HepG2 (cell line): ENCODE results near the gene GPBAR1. TPM values are rescaled to one million over a fixed set of nuclear protein-coding genes. Genes with fewer than 3 reads are reported as not detected.

ENCODE experiments used
- ATF7-NPFF ChIP-seq: sonication (generic); formaldehyde crosslinking; IDR thresholded peaks from 2 replicates; pipeline ENCODE4 v1.8.1; 2023; ENCODE audit warnings: mild to moderate bottlenecking, low read depth, missing genetic modification reagents, moderate library complexity
- HES4 ChIP-seq: sonication (generic); formaldehyde crosslinking; IDR thresholded peaks from 2 replicates; pipeline ENCODE4 v1.9.0; 2021; ENCODE audit warnings: mild to moderate bottlenecking, missing genetic modification reagents, borderline replicate concordance
- HIVEP1 ChIP-seq: sonication (generic); formaldehyde crosslinking; IDR thresholded peaks from 2 replicates; pipeline ENCODE4 v1.4.0; 2020; ENCODE audit warnings: mild to moderate bottlenecking, missing genetic modification reagents
- JDP2 ChIP-seq: sonication (generic); formaldehyde crosslinking; IDR thresholded peaks from 2 replicates; pipeline ENCODE4 v1.8.1; 2022; ENCODE audit warnings: missing genetic modification reagents, borderline replicate concordance
- MBNL3 ChIP-seq: fragments of 250-450 bp; sonication (Bioruptor Pico); conservative IDR thresholded peaks from 2 replicates; pipeline ENCODE4 v1.8.0; 2022; ENCODE audit warnings: mild to moderate bottlenecking, inconsistent platforms
- NCOA1 ChIP-seq: sonication (generic); formaldehyde crosslinking; IDR thresholded peaks from 2 replicates; pipeline ENCODE4 v1.9.0; 2021; ENCODE audit warnings: missing genetic modification reagents
- PCBP1 ChIP-seq: fragments of 200-400 bp; formaldehyde crosslinking; IDR thresholded peaks from 2 replicates; pipeline ENCODE4 v1.6.1; 2017; ENCODE audit warnings: mild to moderate bottlenecking, low read depth, low read length, borderline replicate concordance
- PPARG ChIP-seq: conservative IDR thresholded peaks from 2 replicates; pipeline ENCODE4 v1.6.1; 2016; ENCODE audit warnings: missing biosample characterization, missing genetic modification reagents
- RAD51 ChIP-seq: fragments of 450-650 bp; IDR thresholded peaks from 2 replicates; pipeline ENCODE4 v1.6.1; 2016; ENCODE audit warnings: borderline replicate concordance
- RARG ChIP-seq: sonication (generic); formaldehyde crosslinking; IDR thresholded peaks from 2 replicates; pipeline ENCODE4 v1.4.0; 2020; ENCODE audit warnings: low read depth, mild to moderate bottlenecking, missing genetic modification reagents
- RBAK ChIP-seq: sonication (generic); formaldehyde crosslinking; IDR thresholded peaks from 2 replicates; pipeline ENCODE4 v1.5.1; 2020; ENCODE audit warnings: mild to moderate bottlenecking, missing genetic modification reagents
- SP4 ChIP-seq: sonication (generic); formaldehyde crosslinking; IDR thresholded peaks from 2 replicates; pipeline ENCODE4 v1.8.1; 2023; ENCODE audit warnings: mild to moderate bottlenecking, missing genetic modification reagents
- SUZ12 ChIP-seq: fragments of 150-350 bp; IDR thresholded peaks from 2 replicates; pipeline ENCODE4 v1.6.1; 2014; ENCODE audit warnings: low read depth, low read length
- ZNF207 ChIP-seq: fragments of 450-650 bp; IDR thresholded peaks from 2 replicates; pipeline ENCODE4 v1.6.1; 2016; ENCODE audit warnings: antibody characterized with exemption, borderline replicate concordance
- ZNF3 ChIP-seq: IDR thresholded peaks from 2 replicates; pipeline ENCODE4 v1.7.0; 2017; ENCODE audit warnings: inconsistent platforms
- ZNF83 ChIP-seq: sonication (generic); formaldehyde crosslinking; IDR thresholded peaks from 2 replicates; pipeline ENCODE4 v1.4.0; 2020; ENCODE audit warnings: missing genetic modification reagents, mild to moderate bottlenecking, borderline replicate concordance
- ZNF879 ChIP-seq: sonication (generic); formaldehyde crosslinking; IDR thresholded peaks from 2 replicates; pipeline ENCODE4 v1.8.1; 2023; ENCODE audit warnings: missing genetic modification reagents
- ZNF891 ChIP-seq: sonication (generic); formaldehyde crosslinking; IDR thresholded peaks from 2 replicates; pipeline ENCODE4 v1.5.0; 2020; ENCODE audit warnings: mild to moderate bottlenecking, missing genetic modification reagents
- polyA plus RNA-seq, 8 experiments: library from polyadenylated mRNA; depleted of rRNA in 3 of 8; stranded (reverse) in 7 of 8; unstranded in 1 of 8; fragments of >200 nt; fragmentation: Illumina TruSeq in 4 of 8; extraction: Trizol in 4 of 8; gene quantifications; 2 replicates each; pipeline versions ENCODE4 v1.2.1 to v1.2.3, GENCODE V29; 2011 to 2016; ENCODE audit warnings: low read depth in 4 of 8, missing spikeins in 1 of 8, mixed read lengths in 1 of 8; ENCODE audit not compliant: insufficient read depth in 1 of 8
- total RNA-seq, 5 experiments: library from RNA; depleted of rRNA; stranded (reverse); fragments of >200 nt; fragmentation: Illumina TruSeq; extraction: Trizol; gene quantifications; 2 replicates each; pipeline ENCODE4 v1.2.3, GENCODE V29; 2016; ENCODE audit warnings: low read depth in 1 of 5
- TF ChIP-seq, protein P1 (sequence below): sonication (generic); formaldehyde crosslinking; IDR thresholded peaks from 2 replicates; pipeline ENCODE4 v1.9.0; 2021; ENCODE audit warnings: missing genetic modification reagents, borderline replicate concordance
- TF ChIP-seq, protein P2 (sequence below): IDR thresholded peaks from 2 replicates; pipeline ENCODE4 v1.6.1; 2016; ENCODE audit warnings: low read depth
- TF ChIP-seq, protein P3 (sequence below), 2 experiments: sonication (generic) in 1 of 2; formaldehyde crosslinking in 1 of 2; IDR thresholded peaks; 2 replicates each; pipeline versions ENCODE4 v1.4.0 to v1.6.1; 2018 to 2020; ENCODE audit warnings: missing genetic modification reagents in 2 of 2, borderline replicate concordance in 1 of 2, low read depth in 1 of 2, mild to moderate bottlenecking in 1 of 2, missing biosample characterization in 1 of 2
- TF ChIP-seq, protein P4 (sequence below): IDR thresholded peaks from 2 replicates; pipeline ENCODE4 v1.6.1; 2012; ENCODE audit warnings: low read depth, low read length, improper control_type of control experiment

Gene GPBAR1
- total and polyA plus RNA-seq, 2 of the 13 experiments (the other 11 are each of a cell fraction or from before 2014, with no cell fraction given) = 0.05 to 0.09 TPM

DNA sequence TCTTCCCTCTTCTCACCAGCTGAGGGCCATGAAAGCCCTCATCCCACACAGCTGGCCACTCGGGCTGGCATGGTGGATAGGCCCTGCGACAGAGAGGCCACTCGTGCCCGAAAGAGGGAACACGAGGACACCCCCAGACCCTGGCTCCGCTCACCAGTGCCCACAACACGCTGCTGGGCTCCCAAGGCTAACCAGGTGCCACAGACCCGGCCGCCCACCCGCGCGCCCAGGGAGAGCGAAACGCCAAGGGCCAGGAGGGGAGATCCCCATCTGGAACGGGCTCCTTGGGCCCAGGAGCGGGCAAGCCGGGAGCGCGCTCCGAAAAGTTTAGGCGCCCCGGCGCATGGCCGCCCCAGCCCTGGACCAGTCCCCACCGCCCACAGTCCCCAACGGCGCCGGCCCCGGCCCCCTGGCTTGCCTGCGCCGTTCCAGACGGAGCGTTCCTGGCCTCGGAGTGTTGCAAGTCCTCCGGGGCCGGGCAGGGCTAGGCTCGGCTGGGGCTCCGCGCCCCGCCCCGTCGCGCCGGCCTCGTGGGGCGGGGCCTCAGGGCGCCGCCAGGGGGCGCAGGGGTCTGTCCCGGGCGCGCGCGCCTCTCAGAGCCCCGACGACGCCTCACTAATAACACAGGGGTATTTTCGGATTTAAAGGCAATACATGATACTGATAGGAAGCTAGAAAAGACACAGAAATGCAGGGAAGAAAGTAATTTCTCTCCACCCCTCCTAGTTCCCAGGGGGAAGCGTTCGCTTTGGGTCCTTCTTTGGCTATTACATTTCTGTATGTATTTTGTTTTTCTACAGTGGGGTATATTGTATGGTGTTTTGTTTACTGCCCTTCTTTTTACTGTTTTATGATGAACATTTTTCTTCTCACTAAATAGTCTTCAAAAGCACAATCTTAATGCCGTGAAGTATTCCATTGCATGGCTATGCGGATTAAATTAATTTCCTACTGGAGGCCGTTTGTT is 31.5 kb downstream of the GPBAR1 start, which contains the start of gene TMBIM1 (continued):
- TF ChIP-seq, protein P1, sequence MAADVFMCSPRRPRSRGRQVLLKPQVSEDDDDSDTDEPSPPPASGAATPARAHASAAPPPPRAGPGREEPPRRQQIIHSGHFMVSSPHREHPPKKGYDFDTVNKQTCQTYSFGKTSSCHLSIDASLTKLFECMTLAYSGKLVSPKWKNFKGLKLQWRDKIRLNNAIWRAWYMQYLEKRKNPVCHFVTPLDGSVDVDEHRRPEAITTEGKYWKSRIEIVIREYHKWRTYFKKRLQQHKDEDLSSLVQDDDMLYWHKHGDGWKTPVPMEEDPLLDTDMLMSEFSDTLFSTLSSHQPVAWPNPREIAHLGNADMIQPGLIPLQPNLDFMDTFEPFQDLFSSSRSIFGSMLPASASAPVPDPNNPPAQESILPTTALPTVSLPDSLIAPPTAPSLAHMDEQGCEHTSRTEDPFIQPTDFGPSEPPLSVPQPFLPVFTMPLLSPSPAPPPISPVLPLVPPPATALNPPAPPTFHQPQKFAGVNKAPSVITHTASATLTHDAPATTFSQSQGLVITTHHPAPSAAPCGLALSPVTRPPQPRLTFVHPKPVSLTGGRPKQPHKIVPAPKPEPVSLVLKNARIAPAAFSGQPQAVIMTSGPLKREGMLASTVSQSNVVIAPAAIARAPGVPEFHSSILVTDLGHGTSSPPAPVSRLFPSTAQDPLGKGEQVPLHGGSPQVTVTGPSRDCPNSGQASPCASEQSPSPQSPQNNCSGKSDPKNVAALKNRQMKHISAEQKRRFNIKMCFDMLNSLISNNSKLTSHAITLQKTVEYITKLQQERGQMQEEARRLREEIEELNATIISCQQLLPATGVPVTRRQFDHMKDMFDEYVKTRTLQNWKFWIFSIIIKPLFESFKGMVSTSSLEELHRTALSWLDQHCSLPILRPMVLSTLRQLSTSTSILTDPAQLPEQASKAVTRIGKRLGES (CRISPR knock-in tag) = no peak
- TF ChIP-seq RAD51 (no peak), RARG (CRISPR knock-in tag) (no peak), ZNF83 (no peak; the same call in 1 of the 2 replicates), PPARG (CRISPR knock-in tag) (no peak), SP4 (CRISPR knock-in tag) (peak; percentile 82), PCBP1 (no peak), SUZ12 (no peak), ATF7-NPFF (CRISPR knock-in tag) (no peak), JDP2 (CRISPR knock-in tag) (no peak), ZNF879 (peak; percentile 74), MBNL3 (CRISPR knock-in tag) (no peak), HIVEP1 (CRISPR knock-in tag) (peak; percentile 89), NCOA1 (peak; percentile 51; the same call in 1 of the 2 replicates), ZNF207 (no peak), ZNF891 (CRISPR knock-in tag) (peak; percentile 70; the same call in 1 of the 2 replicates), HES4 (peak; percentile 82), ZNF3 (no peak), RBAK (CRISPR knock-in tag) (no peak)
- TF ChIP-seq, protein P2, sequence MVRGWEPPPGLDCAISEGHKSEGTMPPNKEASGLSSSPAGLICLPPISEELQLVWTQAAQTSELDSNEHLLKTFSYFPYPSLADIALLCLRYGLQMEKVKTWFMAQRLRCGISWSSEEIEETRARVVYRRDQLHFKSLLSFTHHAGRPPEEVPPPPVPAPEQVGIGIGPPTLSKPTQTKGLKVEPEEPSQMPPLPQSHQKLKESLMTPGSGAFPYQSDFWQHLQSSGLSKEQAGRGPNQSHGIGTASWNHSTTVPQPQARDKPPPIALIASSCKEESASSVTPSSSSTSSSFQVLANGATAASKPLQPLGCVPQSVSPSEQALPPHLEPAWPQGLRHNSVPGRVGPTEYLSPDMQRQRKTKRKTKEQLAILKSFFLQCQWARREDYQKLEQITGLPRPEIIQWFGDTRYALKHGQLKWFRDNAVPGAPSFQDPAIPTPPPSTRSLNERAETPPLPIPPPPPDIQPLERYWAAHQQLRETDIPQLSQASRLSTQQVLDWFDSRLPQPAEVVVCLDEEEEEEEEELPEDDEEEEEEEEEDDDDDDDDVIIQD = no peak
- TF ChIP-seq, protein P3, sequence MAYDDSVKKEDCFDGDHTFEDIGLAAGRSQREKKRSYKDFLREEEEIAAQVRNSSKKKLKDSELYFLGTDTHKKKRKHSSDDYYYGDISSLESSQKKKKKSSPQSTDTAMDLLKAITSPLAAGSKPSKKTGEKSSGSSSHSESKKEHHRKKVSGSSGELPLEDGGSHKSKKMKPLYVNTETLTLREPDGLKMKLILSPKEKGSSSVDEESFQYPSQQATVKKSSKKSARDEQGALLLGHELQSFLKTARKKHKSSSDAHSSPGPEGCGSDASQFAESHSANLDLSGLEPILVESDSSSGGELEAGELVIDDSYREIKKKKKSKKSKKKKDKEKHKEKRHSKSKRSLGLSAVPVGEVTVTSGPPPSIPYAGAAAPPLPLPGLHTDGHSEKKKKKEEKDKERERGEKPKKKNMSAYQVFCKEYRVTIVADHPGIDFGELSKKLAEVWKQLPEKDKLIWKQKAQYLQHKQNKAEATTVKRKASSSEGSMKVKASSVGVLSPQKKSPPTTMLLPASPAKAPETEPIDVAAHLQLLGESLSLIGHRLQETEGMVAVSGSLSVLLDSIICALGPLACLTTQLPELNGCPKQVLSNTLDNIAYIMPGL (CRISPR knock-in tag; IDR thresholded peaks at IDR 0.05; ENCODE audit: borderline replicate concordance in 1 of 2, low read depth in 1 of 2) = peak; percentile 84 to 88; a peak in 3 of 4 replicates
- TF ChIP-seq, protein P4, sequence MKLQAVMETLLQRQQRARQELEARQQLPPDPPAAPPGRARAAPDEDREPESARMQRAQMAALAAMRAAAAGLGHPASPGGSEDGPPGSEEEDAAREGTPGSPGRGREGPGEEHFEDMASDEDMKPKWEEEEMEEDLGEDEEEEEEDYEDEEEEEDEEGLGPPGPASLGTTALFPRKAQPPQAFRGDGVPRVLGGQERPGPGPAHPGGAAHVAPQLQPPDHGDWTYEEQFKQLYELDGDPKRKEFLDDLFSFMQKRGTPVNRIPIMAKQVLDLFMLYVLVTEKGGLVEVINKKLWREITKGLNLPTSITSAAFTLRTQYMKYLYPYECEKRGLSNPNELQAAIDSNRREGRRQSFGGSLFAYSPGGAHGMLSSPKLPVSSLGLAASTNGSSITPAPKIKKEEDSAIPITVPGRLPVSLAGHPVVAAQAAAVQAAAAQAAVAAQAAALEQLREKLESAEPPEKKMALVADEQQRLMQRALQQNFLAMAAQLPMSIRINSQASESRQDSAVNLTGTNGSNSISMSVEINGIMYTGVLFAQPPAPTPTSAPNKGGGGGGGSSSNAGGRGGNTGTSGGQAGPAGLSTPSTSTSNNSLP = no peak
